SK-N-SH (cell line): ENCODE results near the gene NBL1. TPM values are rescaled to one million over a fixed set of nuclear protein-coding genes. Genes with fewer than 3 reads are reported as not detected.

Source experiments
- GATA2 ChIP-seq: sonication (generic); formaldehyde crosslinking; IDR thresholded peaks from 2 replicates; pipeline ENCODE4 v1.5.0; 2020; ENCODE audit warnings: mild to moderate bottlenecking, missing genetic modification reagents
- polyA plus RNA-seq, 3 experiments: library from polyadenylated mRNA; depleted of rRNA; stranded (reverse); fragments of >200 nt; gene quantifications; 2 replicates each; pipeline ENCODE4 v1.2.3, GENCODE V29; 2012

The NBL1 gene
- polyA plus RNA-seq, 1 of the 3 experiments (the other 2 are of a cell fraction): 36.1 TPM

GRCh38 chr1:19706136-19706535 lies 62.0 kb downstream of the NBL1 start (continued):
- TF ChIP-seq GATA2 (CRISPR knock-in tag): no peak

Other genes with a start within 250 kb of the NBL1 start
- gene CAPZB, start 158.8 kb upstream of the NBL1 start, polyA plus RNA-seq (2012; rRNA removed): 116 and 122 TPM in 2 replicates
- gene HTR6, start 20.6 kb downstream of the NBL1 start, polyA plus RNA-seq (2012; rRNA removed): 0.05 and 0.10 TPM in 2 replicates
- gene TMCO4, start 155.6 kb downstream of the NBL1 start, polyA plus RNA-seq (2012; rRNA removed): 3.5 and 4.2 TPM in 2 replicates
- not detected in 2 replicates for gene RNF186, start 171.0 kb downstream of the NBL1 start, polyA plus RNA-seq (2012; rRNA removed)
- gene OTUD3, start 238.1 kb downstream of the NBL1 start, polyA plus RNA-seq (2012; rRNA removed): 2.6 and 3.3 TPM in 2 replicates